IPS DF 4.7 (cell line): Measurements from ENCODE around the gene HSF4.

Experiments
- DNase-seq: peaks from one replicate; pipeline ENCODE4 v3.0.0-alpha.2; 2013; ENCODE audit warnings: low spot score; ENCODE audit errors: extremely low read depth

The HSF4 gene

DNA sequence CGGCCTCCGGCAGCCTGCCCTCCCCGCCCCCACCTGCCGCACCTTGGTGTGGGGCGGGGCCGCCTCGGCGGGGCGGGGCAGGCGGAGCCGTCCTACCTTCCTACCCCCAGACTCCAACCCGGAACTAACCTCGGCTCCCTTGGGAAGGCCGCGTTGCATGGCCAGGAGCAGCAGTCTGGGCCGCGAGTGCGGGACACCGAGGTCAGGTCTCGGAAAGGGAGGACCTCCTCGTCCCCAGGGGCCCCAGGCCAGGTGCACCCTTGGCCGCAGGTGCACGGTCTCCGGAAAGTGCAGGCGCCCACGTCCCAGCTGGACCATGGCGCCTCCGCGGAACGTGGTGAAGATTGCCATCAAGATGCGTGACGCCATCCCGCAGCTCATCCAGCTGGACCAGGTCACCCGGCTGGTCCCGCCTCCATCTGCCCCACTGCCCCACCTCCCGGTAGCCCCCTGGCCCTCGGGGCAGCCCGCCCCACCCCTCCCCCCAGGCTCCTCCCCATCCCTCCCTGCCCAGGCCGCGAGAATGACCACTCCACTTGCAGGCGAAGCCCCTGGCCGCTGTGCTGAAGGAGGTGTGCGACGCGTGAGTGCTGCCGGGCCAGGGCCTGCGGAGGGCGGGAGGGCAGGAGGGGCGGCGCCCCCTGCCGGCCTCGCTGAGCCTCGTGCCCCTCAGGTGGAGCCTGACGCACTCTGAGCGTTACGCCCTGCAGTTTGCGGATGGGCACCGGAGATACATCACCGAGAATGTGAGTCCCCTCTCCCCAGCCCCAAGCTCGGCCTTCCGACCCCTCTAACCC, 34.7 kb downstream of the HSF4 start, which contains the start of gene ELMO3:
Gene ELMO3 (plus strand): TSS at position 121 of the 797 bp plus-strand sequence. CDS start 196 bp downstream, at position 317.
- DNase-seq = no peak

- no peak for DNase-seq
Measured at GRCh38 chr16:67199808-67200198, 35.3 kb downstream of the HSF4 start.

DNA sequence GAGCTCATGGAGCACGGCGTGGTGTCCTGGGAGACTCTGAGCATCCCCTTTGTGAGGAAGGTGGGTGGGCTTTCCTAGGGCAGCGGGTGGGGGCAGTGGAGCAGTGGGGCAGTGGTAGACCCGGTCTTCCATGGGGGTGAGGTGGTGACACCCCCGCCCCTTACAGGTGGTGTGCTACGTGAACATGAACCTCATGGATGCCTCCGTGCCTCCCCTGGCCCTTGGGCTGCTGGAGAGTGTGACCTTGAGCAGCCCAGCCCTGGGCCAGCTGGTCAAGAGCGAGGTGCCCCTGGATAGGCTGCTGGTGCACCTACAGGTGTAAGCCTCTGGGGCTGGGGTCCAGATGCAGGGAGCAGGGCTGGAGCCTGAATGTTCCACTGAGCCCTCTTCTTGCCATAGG, 35.9 kb downstream of the HSF4 start:
- no peak for DNase-seq

DNA sequence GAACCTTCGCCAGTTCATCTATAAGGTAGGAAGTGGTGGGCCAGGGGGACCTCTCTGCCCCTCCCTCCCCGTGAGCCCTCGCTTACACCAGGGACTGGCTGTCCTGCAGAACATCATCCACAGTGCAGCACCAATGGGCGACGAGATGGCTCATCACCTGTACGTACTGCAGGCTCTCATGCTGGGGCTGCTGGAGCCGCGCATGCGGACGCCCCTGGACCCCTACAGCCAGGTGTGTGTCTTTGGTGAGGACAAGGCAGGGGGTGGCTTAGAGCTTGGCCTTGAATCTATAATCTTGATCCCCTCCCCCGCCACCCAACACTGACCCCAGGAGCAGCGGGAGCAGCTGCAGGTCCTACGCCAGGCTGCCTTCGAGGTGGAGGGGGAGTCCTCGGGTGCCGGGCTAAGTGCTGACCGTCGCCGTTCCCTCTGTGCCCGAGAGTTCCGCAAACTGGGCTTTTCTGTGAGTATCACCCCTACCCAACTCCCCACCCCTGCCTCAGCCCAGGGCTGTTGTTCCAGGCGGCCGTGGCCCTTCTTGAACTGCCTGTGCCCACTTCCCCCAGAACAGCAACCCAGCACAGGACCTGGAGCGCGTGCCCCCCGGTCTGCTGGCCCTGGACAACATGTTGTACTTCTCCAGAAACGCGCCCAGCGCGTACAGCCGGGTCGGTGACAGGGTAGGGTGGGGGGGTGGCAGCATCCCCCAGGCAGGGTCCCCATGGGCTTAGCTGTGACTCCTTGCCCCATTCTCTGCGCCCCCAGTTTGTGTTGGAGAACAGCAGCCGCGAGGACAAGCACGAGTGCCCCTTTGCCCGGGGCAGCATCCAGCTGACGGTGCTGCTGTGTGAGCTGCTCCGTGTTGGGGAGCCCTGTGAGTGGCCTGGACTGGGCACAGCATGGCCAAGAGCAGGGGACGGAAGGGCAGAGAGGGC, 37.1 kb downstream of the HSF4 start:
- no peak for DNase-seq

- DNase-seq = no peak
Measured at GRCh38 chr16:67202426-67202825, 37.9 kb downstream of the HSF4 start.

GRCh38 chr16:67202956-67203493, 38.5 kb downstream of the HSF4 start:
- DNase-seq = no peak

- DNase-seq = no peak
Measured at GRCh38 chr16:67204076-67204475, 39.5 kb downstream of the HSF4 start.

DNA sequence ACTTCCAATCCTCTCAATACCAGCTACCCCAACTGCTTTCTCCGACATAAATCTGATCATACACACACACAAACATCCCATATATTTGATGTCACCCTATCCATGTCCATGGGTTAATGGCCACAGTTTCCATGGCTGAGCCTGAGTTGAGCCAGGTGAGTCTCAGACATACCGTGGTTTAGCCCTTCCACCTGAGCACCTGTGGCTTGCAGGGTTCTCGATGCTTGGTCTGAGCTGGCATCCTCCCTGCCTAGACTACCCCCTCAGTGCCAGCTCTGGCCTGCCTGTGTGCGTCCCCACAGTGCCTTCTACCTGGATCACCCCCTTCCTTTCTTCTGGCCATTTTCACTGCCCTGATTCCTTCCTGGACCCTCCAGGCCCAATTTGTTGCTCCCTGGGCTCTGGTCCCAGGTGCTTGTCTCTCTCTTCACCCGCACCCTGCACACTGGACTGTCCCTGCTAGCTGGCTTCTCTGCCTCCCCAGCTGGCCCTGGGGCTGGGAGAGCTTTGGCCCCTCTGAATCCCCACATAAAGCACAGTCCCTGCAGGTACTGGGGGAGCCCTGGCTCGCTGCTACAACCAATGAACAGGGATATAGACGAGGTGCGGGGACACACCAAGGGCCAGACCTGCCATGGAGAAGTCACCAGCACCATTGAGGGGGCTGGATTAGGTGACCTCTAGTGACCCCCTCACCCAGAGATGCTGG, 41.7 kb downstream of the HSF4 start:
- DNase-seq = no peak

DNA sequence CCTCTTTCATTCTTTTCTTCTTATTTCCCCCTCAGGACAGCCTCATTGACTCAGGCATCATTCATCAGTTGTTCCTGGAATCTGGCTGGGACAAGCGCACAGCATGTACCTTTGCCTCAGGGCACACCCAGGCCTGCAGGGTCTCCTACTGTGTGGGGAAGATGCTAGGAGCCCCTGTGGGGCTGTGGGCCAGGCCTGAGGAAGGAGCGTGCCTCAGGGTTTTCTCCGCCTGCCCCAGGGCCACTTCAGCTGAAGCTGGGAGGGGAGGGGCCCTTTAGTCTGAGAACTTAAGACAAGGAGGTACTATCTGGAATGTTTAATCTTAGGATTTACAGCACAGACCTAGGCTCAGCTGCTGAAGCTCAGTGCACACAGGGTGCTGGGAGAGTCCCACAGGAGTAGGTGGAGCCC, 42.3 kb downstream of the HSF4 start:
- DNase-seq = no peak

- DNase-seq = no peak
Measured at GRCh38 chr16:67207249-67208091, 42.9 kb downstream of the HSF4 start.

DNA sequence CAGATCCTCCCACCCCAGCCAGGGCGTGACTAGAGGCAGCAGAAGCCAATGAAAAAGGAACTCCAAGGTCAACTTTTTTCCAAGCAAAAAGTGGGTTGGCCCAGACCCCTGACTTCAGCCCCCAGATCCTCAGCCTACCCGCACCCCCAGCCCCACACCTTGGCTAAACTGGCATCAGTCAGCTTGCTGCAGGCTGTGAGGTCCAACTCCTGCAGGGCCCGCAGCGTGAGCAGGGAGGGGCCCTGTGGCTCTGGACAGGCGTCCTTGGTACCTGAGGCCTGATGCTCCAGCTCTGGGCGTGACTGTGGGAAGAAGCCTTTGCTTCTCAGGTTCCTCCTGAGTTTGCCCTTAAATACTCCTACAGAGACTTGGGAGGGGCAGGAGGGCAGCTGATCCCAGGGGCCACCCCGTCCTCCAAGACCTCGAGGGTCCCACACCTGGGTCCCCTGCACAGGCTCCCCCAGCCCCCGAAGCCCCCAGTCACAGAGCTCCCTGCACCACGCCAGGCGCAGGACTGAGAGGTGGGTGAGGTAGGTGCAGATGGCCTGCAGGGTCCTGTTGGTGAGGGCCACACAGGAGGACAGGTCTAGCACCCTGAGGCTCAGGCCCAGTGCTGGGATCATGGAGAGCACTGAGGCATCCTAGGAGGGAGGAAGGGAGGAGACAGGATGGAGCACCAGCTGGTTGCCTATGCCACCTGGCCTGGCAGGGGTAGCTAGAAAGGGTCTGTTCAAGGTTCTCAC, 43.8 kb downstream of the HSF4 start:
- no peak for DNase-seq

GRCh38 chr16:67209565-67209964, 45.0 kb downstream of the HSF4 start:
- DNase-seq = no peak

GRCh38 chr16:67210069-67210937, 45.8 kb downstream of the HSF4 start:
- DNase-seq = no peak

DNA sequence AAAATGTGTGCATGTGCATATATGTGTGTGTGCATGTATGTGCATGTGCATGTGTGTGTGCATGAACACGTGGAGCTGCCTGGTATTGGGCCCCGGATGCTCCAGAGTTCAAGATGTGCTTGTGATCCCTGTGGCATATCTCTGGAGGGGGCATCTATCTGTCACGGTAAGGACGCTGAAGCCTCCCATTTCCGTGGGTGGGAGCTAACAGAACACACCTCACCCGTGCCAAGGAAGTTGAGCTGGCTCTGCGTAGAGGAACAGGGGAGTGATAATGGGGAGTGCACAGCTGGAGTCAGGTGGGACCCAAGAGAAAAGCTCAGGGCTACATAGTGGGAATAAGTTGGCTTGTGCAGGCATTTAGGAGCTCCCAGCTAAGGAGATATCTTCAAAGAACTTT, 47.1 kb downstream of the HSF4 start:
- no peak for DNase-seq

GRCh38 chr16:67212766-67213165, 48.2 kb downstream of the HSF4 start:
- DNase-seq = no peak

DNA sequence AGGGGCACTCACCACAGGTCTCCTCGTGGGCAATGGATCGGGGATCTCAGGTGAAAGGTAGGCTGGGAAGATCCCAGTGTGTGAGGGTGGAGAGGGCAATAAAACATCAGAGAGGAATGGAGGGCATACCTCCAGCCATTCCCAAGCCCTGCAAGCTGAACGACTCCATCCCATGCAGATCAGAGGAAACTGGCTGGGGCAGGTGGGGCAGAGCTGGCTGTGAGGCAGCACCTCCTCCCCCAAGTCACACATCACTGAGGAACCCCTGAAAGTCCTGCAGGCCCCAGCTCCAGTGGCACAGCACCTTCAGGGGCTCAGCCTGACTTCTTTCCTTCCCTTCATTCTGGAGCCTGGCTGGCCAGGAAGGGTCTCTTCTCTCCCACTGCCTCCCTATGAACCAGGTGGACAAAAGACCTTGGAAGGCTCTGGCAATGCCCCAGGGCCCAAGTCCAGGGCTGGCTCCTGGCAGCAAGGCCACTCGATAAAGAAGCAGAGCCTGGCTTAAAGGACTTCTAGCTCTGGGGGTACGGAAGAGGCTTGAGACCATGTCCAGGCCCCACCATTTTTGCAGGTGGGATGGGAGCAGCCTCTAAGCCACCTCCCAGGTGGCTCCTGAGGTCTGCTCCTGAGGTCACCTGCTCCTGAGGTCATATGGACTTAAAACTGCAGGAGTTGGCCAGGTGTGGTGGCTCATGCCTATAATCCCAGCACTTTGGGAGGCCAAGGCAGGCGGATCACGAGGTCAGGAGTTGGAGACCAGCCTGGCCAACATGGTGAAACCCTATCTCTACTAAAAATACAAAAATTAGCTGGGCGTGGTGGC, 48.9 kb downstream of the HSF4 start:
- no peak for DNase-seq

GRCh38 chr16:67215706-67216105, 51.2 kb downstream of the HSF4 start:
- no peak for DNase-seq
